K562 (cell line): ENCODE results near the gene PHETA1. TPM values are rescaled to one million over a fixed set of nuclear protein-coding genes. Genes with fewer than 3 reads are reported as not detected.

Experiments used
- ATF6 ChIP-seq: sonication (generic); formaldehyde crosslinking; IDR thresholded peaks from 2 replicates; pipeline ENCODE4 v1.4.0; 2020; ENCODE audit warnings: mild to moderate bottlenecking, missing genetic modification reagents
- CREBBP ChIP-seq: IDR thresholded peaks from one replicate; pipeline ENCODE4 v1.6.1; 2012; ENCODE audit warnings: low read depth, mild to moderate bottlenecking, control low read depth, inconsistent platforms, low read length
- HINFP ChIP-seq: fragments of 450-650 bp; conservative IDR thresholded peaks from 2 replicates; pipeline ENCODE4 v1.6.1; 2016; ENCODE audit warnings: missing genetic modification characterization, low read depth, mild to moderate bottlenecking, control low read depth, missing compliant biosample characterization
- ILK ChIP-seq: fragments of 450-650 bp; IDR thresholded peaks from 2 replicates; pipeline ENCODE4 v1.6.1; 2016; ENCODE audit warnings: missing genetic modification characterization, low read depth, mild to moderate bottlenecking, missing compliant biosample characterization, moderate library complexity, borderline replicate concordance
- MED1 ChIP-seq: sonication (generic); formaldehyde crosslinking; IDR thresholded peaks from 2 replicates; pipeline ENCODE4 v1.8.1; 2023; ENCODE audit warnings: missing genetic modification reagents, borderline replicate concordance
- MTA2 ChIP-seq: fragments of 450-650 bp; IDR thresholded peaks from 2 replicates; pipeline ENCODE4 v1.6.1; 2016; ENCODE audit warnings: low read depth
- NCOA4 ChIP-seq: fragments of 450-650 bp; IDR thresholded peaks from 2 replicates; pipeline ENCODE4 v1.6.1; 2018; ENCODE audit warnings: mild to moderate bottlenecking; ENCODE audit not compliant: partially characterized antibody
- RBM22 ChIP-seq: fragments of 200-400 bp; formaldehyde crosslinking; IDR thresholded peaks from 2 replicates; pipeline ENCODE4 v1.6.1; 2018; ENCODE audit warnings: low read length, low read depth; ENCODE audit not compliant: poor library complexity, severe bottlenecking
- RUNX1 ChIP-seq: sonication (generic); IDR thresholded peaks from 2 replicates; pipeline ENCODE4 v1.6.1; 2016; ENCODE audit warnings: antibody characterized with exemption, low read depth
- ZBTB43 ChIP-seq: sonication (generic); formaldehyde crosslinking; IDR thresholded peaks from 2 replicates; pipeline ENCODE4 v1.8.0; 2023; ENCODE audit warnings: mild to moderate bottlenecking, missing genetic modification reagents
- ZNF217 ChIP-seq: sonication (generic); formaldehyde crosslinking; IDR thresholded peaks from 2 replicates; pipeline ENCODE4 v1.8.0; 2022; ENCODE audit warnings: mild to moderate bottlenecking, missing genetic modification reagents
- ZNF407 ChIP-seq: fragments of 450-650 bp; IDR thresholded peaks from 2 replicates; pipeline ENCODE4 v1.6.1; 2016; ENCODE audit warnings: low read depth
- ZNF41 ChIP-seq: fragments of 250-450 bp; sonication (Bioruptor Pico); conservative IDR thresholded peaks from 2 replicates; pipeline ENCODE4 v1.4.0; 2020; ENCODE audit warnings: mild to moderate bottlenecking
- polyA plus RNA-seq, 8 experiments: library from polyadenylated mRNA; depleted of rRNA in 4 of 8; stranded (reverse) in 5 of 8; unstranded in 3 of 8; fragments of >200 nt; fragmentation: Nextera tagmentation in 2 of 8; fragmentation: Illumina TruSeq in 1 of 8; extraction: Ambion mirVana in 2 of 8; extraction: Trizol in 1 of 8; gene quantifications; 2 replicates each; pipeline versions ENCODE4 v1.2.1 to v1.2.3, GENCODE V29; 2011 to 2014; ENCODE audit warnings: inconsistent platforms in 1 of 8, missing spikeins in 1 of 8
- total RNA-seq, 7 experiments: library from RNA; depleted of rRNA in 6 of 7; stranded (reverse); fragments of >200 nt in 6 of 7; fragmentation: Illumina TruSeq in 2 of 7; extraction: Trizol in 2 of 7; gene quantifications; 2 replicates each; pipeline versions ENCODE4 v1.2.1 to v1.2.3, GENCODE V29; 2011 to 2021; ENCODE audit warnings: low replicate concordance in 1 of 7

Gene PHETA1
- total and polyA plus RNA-seq, 9 of the 15 experiments (the other 6 are each of a cell fraction or from before 2014, with no cell fraction given) = 0.03 to 12.4 (median 3.0) TPM

- TF ChIP-seq ZNF407 (no peak), MED1 (CRISPR knock-in tag) (no peak), ZNF217 (CRISPR knock-in tag) (no peak), ATF6 (CRISPR knock-in tag) (no peak), ZNF41 (CRISPR knock-in tag) (no peak), NCOA4 (peak; percentile 85), RUNX1 (no peak), HINFP (tag) (no peak), RBM22 (no peak), ZBTB43 (CRISPR knock-in tag) (no peak), CREBBP (no peak), ILK (no peak), MTA2 (no peak)
These were observed 28.0 kb upstream of the PHETA1 start (continued) for GRCh38 chr12:111396726-111397445.
